ENCODE results near the gene MED16.
"Not testable (repeated sequence)": the region's sequence is repeated elsewhere in the genome, so short reads cannot be mapped to it uniquely, and the experiment has no call there.

MED16 gene

GRCh38 chr19:904545-904944 is 11.6 kb upstream of the MED16 start:
- DNase-seq, result no peak

GRCh38 chr19:903266-903797 is 10.3 kb upstream of the MED16 start:
- no peak for DNase-seq

- no peak for DNase-seq
These were observed 9.6 kb upstream of the MED16 start for GRCh38 chr19:902446-903226.

DNA sequence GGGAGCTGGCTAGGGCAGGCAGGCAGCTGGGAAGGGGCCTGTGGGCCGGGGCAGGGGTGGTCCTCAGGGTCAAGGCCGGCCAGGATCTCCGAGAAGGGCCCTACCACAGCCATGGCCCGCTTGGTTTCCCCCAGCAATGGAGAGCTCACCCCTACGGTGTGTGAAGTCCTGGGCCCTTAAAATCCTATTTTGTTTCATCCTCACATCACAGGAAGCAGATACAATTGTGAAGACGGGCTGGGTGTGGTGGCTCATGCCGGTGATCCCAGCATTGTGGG is 9.0 kb upstream of the MED16 start:
- DNase-seq, result no peak

DNA sequence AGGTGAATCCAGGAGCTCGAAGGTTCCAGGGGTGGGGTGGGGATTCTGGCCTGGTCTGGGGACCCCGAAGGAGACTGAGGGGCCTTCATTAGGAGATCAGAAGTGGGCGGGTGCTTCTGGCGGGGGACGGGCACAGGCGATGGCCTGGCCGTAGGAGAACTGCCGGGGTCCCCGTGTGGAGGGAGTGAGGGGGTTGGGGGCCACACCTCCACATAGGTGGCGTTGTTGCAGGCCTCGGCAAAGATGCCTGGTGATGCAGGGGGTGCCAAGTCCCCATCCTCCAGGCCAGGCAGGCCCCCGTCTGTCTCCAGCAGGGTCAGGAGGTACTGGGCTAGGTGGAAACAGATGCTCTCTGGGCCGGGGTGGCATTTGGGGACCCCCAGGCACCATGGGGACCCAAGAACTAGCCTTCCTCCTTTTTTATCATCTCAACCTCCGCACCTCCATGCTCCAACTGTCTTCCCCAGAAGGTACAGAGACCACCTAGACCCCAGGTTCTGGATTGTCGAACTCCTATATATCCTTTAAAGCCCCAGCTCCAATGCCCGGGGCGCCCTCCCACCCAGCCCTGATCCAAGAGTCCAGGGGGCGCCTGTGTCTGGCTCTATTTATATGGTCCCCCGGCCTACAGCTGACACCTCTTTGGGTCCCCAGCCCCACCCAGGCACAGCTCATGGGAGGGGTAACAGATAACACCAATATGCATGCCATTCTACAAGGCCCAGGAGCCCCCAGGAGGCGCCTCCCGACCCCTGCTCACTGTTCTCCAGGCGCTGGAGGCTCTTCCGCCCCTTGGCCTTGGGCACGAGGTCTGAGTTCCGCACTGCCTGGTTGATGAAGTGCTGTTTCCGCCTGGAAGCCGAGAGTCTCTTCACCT is 8.5 kb upstream of the MED16 start:
- no peak for DNase-seq

GRCh38 chr19:900302-901111 is 7.5 kb upstream of the MED16 start:
- DNase-seq, result peak; percentile 39

GRCh38 chr19:900043-900301 is 7.0 kb upstream of the MED16 start:
- no peak for DNase-seq

DNA sequence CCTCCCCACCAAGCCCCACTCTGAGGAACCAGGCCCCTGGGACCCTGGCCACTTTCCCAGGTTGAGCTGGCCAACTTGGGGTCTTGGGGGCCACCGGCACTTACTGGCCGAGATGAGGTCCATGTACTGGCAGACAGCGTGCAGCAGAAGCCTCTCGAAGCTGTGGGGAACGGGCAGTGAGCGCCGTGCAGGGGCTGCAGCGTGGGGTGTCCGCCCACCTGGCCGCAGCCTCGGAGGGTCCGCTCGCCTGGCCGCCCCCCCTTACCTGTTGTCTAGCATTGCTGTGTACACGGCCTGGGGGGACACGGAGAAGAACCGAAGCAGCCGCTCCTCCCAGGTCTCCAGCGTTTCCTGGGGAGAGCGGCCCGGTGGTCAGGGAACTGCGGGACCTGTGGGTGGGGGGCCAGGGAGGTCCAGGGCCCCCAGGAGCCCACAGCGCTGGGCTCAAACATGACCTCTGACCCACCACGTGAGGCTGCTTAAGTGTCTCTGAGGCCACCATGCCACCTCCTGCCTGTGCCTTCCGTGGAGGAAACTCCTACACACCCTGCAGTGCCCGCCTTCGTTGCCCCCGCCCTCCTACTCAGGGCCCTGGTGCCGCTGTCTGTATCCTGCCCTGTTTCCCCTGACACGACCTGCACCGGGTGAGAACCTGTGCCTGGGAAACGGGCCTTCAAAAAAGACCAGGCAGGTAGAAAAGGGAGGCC is 6.5 kb upstream of the MED16 start:
- no peak for DNase-seq

GRCh38 chr19:898663-899062 is 5.7 kb upstream of the MED16 start:
- DNase-seq, result peak; percentile 96

DNA sequence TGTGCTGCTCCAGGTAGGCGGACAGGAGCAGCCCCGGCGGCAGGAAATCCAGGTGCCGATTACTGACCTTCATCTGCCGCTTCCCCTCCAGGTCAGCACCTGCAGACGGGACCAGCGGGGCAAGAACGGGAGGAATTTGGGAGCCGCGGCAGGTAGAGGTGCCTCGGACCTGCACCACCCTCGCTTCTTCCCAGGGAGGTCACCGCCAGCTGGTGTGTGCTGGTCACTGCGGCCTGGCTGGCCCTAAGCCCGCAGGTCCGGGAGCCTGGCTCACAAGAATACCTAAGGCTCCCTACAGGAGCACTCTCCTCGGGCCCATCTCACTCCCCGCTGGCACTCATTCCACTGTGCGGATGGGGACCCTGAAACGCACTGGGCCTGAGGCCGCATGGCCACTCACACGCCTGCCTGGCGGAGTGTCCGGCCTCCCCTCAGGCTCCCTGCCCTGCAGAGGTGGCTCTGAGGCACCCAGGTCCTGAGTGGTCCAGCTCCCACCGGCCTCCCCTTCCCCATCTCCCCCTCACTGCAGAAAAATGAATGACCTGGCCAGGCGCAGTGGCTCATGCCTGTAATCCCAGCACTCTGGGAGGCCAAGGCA is 4.6 kb upstream of the MED16 start:
- no peak for DNase-seq

DNA sequence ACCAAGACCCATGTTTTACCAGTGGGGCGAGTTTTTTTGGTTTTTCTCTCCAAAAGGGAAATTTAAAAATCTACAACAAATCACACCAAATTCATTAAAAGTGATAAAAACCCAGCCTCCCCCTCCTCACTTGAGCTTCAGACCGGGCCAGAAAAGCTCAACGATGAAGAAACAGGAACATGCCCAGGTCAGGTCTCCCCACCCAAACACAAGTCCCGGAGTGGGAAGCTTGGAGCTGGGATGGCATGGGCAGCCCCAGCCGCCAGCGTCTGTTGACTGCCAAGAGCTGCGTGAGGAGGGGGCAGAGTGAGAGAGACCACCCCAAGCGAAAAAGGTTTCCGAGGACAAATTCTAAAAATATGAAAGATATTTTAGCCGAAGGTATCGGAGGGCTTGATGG is 4.0 kb upstream of the MED16 start:
- no peak for DNase-seq

GRCh38 chr19:896434-896833 is 3.4 kb upstream of the MED16 start:
- no peak for DNase-seq

GRCh38 chr19:892243-892893 is 619 bp downstream of the MED16 start:
- DNase-seq, result no peak

GRCh38 chr19:891421-892200 is 1.4 kb downstream of the MED16 start:
- not testable (repeated sequence) for DNase-seq

DNA sequence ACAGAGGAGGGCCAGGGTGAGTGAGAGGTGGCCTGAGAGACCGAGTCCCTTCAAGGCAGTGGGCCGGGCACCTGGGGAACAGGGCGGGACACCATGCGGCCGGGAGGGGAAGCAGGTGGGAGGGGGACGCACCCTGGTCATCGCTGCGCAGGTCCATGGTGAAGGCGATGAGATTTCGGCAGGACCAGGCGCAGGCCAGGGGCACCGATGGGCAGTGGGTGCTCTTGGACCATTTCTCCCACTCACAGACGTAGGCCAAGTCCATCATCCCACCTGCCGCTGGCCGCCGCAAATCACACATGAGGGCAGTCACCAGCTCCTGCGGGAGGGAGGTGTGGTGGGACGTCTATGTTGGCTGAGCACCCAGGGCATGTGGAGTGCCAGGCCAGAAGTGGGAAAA is 2.2 kb downstream of the MED16 start:
- no peak for DNase-seq

DNA sequence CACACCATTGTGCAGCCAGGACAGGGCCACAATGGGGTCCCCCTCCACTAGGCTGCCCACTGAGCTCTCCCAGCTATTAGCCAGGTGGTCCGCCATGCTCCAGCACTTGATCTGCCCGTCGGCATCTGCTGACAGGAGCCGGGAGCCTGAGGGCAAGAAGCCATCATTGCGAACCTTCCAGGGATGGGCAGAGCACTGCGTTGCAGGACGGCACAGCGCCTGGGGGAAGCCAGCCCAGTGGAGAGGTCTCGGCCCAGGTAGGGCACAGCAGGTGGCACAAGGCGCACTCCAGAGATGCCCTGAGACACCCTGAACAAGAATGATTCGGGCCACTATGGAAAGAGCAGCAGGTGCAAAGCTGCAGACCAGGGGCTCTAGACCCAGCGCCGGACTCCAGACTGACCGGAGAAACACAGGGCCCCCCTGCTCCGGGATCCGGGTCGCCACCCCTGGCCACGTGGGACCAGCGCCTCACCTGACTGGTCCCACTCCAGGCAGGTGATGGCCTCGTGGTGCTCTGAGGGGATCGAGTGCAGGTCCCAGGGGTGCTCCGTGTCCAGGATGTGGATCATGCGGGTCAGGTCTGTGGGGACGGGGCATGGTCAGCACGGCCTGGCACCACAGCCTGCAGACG is 3.2 kb downstream of the MED16 start:
- DNase-seq, result no peak

DNA sequence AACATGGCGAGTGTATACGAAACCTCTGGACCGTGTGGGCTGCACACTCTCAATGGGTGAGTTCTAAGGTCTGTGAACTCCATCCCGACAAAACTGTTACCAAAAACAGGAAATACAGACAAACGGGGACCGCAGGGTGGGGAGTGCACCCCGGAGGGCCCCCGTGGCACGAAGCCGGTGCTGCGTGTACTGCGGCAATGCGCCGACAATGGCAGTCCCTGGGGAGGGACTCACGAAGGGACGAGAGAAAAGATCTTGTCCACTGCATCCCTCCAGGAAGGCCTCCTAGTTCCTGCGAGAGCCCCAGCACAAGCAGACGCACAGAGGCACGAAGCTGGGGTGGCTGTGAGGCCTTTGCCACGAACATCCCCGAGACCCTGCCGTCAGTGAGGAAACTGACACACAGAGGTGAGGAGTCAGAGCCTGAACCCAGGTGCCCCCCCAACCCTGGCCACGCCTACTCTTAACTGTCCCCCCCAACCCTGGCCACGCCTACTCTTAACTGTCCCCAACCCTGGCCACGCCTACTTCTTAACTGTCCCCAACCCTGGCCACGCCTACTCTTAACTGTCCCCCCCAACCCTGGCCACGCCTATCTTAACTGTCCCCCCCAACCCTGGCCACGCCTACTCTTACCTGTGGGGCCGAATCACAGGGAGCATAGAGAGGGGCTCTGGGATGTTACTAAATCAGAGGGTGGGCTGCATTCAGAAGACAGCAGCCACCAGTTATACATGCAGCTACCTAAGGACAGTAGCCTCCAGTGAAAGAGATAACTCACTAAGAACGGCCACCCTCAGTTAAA is 4.2 kb downstream of the MED16 start:
- no peak for DNase-seq

DNA sequence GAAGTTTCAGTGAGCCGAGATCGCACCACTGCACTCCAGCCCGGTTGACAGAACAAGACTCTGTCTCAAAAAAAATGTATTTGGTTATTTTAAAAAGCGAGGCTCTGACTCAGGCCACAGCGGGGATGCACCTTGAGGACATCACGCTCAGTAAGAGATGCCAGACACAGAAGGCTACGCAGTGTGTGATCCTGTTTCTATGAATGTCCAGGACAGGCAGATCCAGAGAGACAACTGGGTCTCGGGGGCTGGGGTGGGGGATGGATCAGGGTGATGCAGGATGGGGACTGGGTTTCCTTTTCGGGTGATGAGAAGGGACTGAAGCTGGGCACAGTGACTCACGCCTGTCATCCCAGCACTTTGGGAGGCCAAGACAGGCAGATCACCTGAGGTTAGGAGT is 5.4 kb downstream of the MED16 start:
- DNase-seq, result no peak

- DNase-seq, result no peak
These were observed 5.9 kb downstream of the MED16 start for GRCh38 chr19:887072-887471.
